GM21526 (cell line): Measurements from ENCODE around the gene KBTBD4.
A peak's percentile ranks its signal among the peaks of the same experiment; 100 is the strongest.

Experiments
- ATAC-seq: cut with Tn5 transposase; IDR thresholded peaks from one replicate; pipeline ENCODE4 v1.9.1; 2021; ENCODE audit warnings: moderate library complexity; ENCODE audit not compliant: unreplicated experiment, low FRiP score

Gene KBTBD4

GRCh38 chr11:47578524-47579494 lies at the start of gene KBTBD4, which contains the start of gene NDUFS3:
Gene KBTBD4, minus strand, starts transcription at chr11:47578970. Its CDS starts 19 bp downstream, at chr11:47578951.
Gene NDUFS3, plus strand, starts transcription at chr11:47579074. Its CDS starts 18 bp downstream, at chr11:47579092.
- peak; percentile 84 for ATAC-seq

GRCh38 chr11:47628026-47628425 lies 49.3 kb upstream of the KBTBD4 start:
- ATAC-seq, result no peak

- ATAC-seq, result no peak
These were observed 47.5 kb upstream of the KBTBD4 start for GRCh38 chr11:47626234-47626633.

- no peak for ATAC-seq
These were observed 42.1 kb upstream of the KBTBD4 start for GRCh38 chr11:47620836-47621378.

- ATAC-seq, result no peak
These were observed 38.6 kb upstream of the KBTBD4 start for GRCh38 chr11:47617417-47617809.

- no peak for ATAC-seq
These were observed 38.1 kb upstream of the KBTBD4 start for GRCh38 chr11:47616726-47617416.

GRCh38 chr11:47615249-47615648 lies 36.5 kb upstream of the KBTBD4 start:
- no peak for ATAC-seq

- ATAC-seq, result peak; percentile 72
These were observed 32.6 kb upstream of the KBTBD4 start for GRCh38 chr11:47611348-47611794.

GRCh38 chr11:47609675-47610074 lies 30.9 kb upstream of the KBTBD4 start:
- ATAC-seq, result no peak

- ATAC-seq, result no peak
These were observed 28.6 kb upstream of the KBTBD4 start for GRCh38 chr11:47607380-47607779.

- no peak for ATAC-seq
These were observed 28.0 kb upstream of the KBTBD4 start for GRCh38 chr11:47606731-47607130.

- ATAC-seq, result no peak
These were observed 27.2 kb upstream of the KBTBD4 start for GRCh38 chr11:47605921-47606320.

GRCh38 chr11:47603295-47603694 lies 24.5 kb upstream of the KBTBD4 start:
- no peak for ATAC-seq

GRCh38 chr11:47599902-47600301 lies 21.1 kb upstream of the KBTBD4 start:
- no peak for ATAC-seq

- no peak for ATAC-seq
These were observed 17.2 kb upstream of the KBTBD4 start for GRCh38 chr11:47595967-47596366.

GRCh38 chr11:47595029-47595428 lies 16.3 kb upstream of the KBTBD4 start:
- ATAC-seq, result no peak

GRCh38 chr11:47593934-47594855 lies 15.4 kb upstream of the KBTBD4 start, which contains the start of gene C1QTNF4:
Gene C1QTNF4, minus strand, starts transcription at chr11:47594411. Its CDS starts 3,601 bp downstream, at chr11:47590810.
- no peak for ATAC-seq

- no peak for ATAC-seq
These were observed 14.7 kb upstream of the KBTBD4 start for GRCh38 chr11:47593492-47593933.

- ATAC-seq, result no peak
These were observed 14.2 kb upstream of the KBTBD4 start for GRCh38 chr11:47592970-47593369.

- ATAC-seq, result no peak
These were observed 13.5 kb upstream of the KBTBD4 start for GRCh38 chr11:47592251-47592650.
